GM03348 (cell line): Measurements from ENCODE around the gene AATF.

Source experiments
- DNase-seq: peaks from one replicate; pipeline ENCODE4 v3.0.0; 2012; ENCODE audit warnings: low spot score

Gene AATF

DNA sequence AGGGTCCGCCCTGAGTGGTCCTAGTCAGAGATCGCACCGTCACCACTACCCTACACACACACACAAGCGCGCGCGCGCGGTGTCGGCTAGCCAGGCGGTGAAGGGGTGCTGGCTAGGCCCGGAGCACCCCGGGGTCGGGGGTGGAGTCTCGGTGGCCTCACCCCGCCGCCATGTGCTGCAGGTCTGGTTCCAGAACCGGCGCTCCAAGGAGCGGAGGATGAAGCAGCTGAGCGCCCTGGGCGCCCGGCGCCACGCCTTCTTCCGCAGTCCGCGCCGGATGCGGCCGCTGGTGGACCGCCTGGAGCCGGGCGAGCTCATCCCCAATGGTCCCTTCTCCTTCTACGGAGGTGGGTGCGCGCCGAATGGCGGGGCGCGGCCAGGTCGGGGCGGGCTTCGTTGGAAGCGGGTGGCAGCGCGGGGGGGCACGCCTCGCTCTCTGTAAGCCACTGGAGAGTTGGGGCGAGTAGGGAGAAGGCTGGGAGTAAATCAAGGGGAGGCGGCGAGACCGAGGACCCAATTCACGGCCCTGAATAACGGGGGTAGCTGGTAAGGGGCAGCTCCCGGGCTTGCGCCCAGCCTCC is 6.6 kb upstream of the AATF start:
- DNase-seq = no peak

DNA sequence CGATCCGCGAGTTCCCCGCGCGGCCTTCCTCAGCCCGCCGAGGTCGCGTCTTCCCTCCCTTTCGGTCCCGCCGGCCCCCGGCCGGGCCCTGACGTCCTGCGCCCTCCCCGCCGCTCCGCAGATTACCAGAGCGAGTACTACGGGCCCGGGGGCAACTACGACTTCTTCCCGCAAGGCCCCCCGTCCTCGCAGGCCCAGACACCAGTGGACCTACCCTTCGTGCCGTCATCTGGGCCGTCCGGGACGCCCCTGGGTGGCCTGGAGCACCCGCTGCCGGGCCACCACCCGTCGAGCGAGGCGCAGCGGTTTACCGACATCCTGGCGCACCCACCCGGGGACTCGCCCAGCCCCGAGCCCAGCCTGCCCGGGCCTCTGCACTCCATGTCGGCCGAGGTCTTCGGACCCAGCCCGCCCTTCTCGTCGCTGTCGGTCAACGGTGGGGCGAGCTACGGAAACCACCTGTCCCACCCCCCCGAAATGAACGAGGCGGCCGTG is 6.1 kb upstream of the AATF start:
- no peak for DNase-seq

GRCh38 chr17:36943250-36944191 is 5.2 kb upstream of the AATF start:
- DNase-seq = no peak

DNA sequence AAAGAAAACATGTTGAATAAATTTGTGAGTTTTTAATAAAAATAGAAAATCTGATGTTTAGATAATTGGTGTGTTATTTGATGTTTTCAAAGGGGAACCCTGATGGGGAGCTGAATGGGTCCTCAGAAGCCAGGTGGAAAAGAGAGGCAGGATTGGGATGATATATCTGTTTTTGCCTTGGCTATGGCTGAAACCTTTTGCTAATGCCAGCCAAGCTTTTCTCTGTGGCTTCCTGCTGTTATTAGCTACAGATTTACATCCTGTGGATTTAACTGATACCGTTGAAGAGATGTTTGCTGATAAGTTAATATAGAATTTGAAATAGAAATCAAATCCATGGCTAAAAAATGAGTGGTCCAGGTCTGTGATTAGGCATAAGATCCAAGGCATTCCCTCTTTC is 4.2 kb upstream of the AATF start:
- DNase-seq = no peak

GRCh38 chr17:36945140-36945539 is 3.6 kb upstream of the AATF start:
- DNase-seq = no peak

- no peak for DNase-seq
Observed at GRCh38 chr17:36945959-36946725, 2.6 kb upstream of the AATF start.

- no peak for DNase-seq
Observed at GRCh38 chr17:36946726-36947091, 2.0 kb upstream of the AATF start.

- DNase-seq = no peak
Observed at GRCh38 chr17:36947922-36948716, 635 bp upstream of the AATF start.

DNA sequence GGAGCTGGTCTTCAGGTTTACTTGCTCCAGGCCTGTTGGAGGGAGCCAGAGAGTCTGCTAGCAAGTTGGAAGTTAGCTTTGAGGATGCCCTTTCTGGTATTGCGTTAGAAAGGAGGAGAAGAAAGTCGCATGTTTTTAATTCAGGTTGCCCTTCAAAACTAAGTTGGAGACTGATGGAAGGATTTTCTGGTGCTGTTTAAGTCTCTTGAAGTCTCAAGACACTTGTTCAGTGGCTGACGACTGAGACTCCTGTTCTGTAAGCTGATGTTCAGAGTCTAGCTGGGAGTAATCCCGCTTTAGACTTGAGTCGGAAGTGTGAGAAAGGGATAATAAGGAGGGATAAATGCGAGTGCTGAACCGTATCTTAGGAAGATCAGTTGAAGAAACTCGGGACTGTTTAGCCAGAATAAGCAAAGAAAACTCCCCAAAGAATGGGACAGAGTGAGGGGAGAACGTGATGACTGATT is 740 bp downstream of the AATF start:
- peak; percentile 30 for DNase-seq

DNA sequence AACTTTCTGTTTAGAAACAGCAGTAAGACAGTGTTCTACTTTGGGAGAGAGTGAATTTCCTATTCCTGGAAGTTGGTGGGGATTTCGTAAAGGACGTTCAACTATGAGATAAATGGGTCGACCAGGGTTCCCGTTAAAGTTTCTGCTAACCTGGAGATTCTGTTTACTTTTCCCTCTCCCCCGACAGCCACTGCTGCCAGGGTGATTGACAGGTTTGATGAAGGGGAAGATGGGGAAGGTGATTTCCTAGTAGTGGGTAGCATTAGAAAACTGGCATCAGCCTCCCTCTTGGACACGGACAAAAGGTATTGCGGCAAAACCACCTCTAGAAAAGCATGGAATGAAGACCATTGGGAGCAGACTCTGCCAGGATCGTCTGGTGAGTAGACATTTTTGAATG is 1.3 kb downstream of the AATF start:
- DNase-seq = no peak

DNA sequence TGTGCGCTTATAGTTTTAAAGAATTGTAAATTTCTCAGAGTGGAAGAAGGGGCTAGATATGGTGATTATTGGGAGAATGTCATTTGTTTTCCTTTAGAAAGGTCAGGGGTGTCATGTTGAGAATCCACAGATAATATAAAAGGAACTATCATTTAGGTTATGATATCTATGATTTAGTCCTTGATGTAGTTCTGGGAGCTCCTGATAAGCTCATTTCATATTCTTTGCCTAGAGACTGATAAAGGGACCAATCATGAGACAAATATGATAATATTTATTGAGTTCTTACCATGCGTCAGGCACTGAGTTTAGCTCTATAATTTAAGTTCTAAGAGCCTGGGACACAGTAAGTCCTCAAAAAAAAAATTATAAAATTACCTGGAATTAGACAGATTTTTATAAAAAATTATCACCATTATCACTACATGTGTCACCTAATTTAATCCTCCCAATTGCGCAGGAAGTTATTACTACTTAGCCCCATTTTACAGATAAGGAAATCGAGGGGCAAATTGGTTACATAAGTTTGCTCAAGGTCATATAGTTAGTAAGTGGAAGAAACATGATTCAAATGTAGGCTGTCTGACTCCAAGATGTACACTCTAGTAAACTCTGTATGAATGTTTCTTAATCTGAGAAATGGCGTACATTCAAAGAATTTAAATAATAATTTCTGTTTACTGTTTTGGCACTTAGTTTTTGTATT is 2.5 kb downstream of the AATF start:
- DNase-seq = no peak

DNA sequence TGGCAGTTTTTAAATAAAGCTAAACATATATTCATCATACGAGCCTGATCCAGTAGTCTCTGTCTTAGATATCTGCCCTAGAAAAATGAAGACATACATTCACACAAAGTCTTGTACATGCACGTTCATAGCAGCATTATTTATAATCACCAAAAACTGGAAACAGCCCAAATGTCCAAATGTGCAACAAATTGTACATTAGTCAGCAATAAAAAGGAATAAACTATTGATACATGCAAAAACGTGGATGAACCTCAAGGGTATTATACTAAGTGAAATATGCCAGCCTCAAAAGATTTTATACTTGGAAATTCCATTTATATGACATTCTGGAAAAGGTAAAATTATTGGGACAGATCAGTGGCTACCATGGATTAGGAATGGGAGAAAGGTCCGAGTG is 22.8 kb downstream of the AATF start:
- no peak for DNase-seq

DNA sequence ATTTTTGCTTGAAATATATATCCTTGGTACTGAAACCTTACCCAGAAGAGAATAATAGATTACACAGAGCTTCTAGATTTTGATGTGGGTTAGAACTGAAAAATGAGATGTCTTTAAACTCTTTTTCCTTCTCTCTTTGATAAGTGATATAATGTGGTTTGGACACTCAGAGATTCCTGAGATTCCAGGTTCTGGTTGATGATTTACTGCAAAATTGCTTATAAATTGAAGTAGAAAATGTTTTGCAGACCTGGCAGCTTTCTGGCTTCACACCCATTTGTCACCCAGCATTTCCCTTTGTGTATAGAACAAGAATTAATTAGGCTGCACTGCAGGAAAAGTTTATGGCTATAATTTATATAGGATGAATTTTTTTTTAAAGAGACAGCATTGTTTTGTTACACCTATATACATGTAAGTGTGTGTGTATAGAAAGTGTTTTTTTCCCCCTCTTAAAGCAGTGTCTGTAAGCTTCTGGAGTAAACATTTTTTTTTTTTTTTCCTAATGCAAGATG is 23.5 kb downstream of the AATF start:
- no peak for DNase-seq

- DNase-seq = no peak
Observed at GRCh38 chr17:36972905-36973304, 24.2 kb downstream of the AATF start.

DNA sequence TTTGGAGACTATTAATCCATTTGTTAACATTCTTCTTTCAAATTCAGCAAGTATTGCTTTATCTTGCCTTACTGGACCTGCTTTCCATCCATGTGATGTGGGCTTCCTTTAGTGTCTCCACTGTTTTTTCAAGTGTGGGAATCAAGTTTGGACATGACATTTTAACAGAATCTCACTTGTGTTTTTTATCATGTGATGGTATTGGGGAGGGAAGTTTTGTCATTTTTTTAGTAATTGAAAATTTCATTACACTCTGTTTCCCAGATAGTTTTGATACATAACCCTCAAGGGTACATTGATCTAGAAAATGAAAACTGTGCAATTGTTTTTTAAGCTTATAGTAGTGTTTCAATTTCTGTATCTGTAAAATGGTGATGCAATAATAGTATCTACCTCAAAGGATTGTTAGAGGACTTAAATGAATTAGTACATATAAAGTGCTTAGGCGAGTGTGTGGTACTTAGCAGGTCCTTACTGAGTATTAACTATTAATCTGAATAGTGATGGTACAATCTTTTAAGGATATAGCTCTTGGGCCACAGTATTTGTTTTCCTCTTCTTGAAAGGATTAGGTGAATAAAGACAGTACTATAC is 27.3 kb downstream of the AATF start:
- DNase-seq = no peak

GRCh38 chr17:36977066-36977465 is 28.3 kb downstream of the AATF start:
- DNase-seq = no peak

DNA sequence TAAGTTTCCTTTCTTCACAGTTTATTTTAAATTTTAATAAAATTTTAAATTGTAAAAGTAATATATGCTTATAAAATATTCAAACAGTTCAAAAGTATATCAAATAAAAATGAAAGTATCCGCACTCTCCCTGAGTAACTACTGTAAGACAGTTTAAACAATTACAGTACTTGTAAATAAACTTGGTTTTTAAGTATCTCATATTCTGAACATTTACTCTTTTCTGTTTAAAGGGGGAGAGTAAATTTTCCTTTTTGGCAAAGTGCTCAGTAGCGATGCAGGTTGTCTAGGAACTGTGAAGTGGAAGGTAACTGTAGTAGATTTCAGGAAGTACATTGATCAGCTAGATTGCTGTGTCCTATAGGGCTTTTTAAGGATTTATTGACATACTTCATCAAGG is 28.8 kb downstream of the AATF start:
- no peak for DNase-seq

DNA sequence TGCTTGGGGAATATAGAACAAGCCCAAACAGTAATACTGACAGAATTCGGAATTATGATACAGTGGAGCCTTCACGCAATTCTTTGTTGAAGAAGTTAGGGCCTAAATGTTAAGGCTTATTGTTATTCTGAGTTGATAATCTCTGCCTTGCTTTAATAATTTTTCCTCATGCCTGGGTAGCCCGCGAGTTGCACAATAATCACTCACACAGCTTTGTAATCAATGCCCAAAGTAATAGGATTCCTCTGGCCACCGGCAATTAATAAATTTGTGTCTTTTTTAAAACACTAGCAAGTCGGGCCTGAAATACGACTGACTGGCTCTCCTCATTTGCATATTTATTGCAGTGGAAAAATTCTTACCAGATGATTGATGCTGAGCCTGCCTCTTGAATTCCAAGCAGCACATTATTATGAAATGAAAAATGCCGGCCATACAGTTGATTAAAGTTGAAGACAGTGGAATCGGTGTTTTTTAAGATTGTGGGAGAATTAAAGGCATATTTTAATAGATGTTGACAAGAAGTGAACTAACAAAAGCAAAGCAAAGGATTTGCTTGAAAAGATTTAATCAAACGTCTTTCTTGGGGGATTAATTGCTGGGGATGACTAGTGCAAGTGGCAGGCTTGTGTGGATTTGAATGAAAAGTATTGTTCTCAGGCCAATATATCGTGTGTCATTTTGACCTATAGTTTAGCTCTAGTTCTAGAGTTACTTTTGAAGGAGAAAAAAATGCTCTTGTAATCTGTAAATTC is 30.2 kb downstream of the AATF start:
- peak; percentile 41 for DNase-seq

- no peak for DNase-seq
Observed at GRCh38 chr17:36979565-36979941, 30.8 kb downstream of the AATF start.

- DNase-seq = no peak
Observed at GRCh38 chr17:36980280-36980761, 31.6 kb downstream of the AATF start.
